Endothelial cell of umbilical vein (primary cell): ENCODE results near the gene SMARCA2.

Experiments
- EZH2 ChIP-seq: IDR thresholded peaks from 2 replicates; pipeline ENCODE4 v1.6.1; 2012; ENCODE audit warnings: borderline replicate concordance, low read depth, mild to moderate bottlenecking, moderate library complexity, low read length, inconsistent platforms; ENCODE audit not compliant: severe bottlenecking
- GATA2 ChIP-seq: IDR thresholded peaks from 2 replicates; pipeline ENCODE4 v1.7.0; 2011; ENCODE audit warnings: low read depth, mild to moderate bottlenecking, moderate library complexity, mixed read lengths, low read length; ENCODE audit not compliant: insufficient read length, insufficient read depth
- POLR2A ChIP-seq: IDR thresholded peaks from 2 replicates; pipeline ENCODE4 v1.6.1; 2012; ENCODE audit warnings: low read depth, mild to moderate bottlenecking, control low read depth, low read length
- POLR2AphosphoS5 ChIP-seq: IDR thresholded peaks from 2 replicates; pipeline ENCODE4 v1.6.1; 2012; ENCODE audit warnings: low read depth, mild to moderate bottlenecking, control low read depth, low read length, moderate library complexity; ENCODE audit not compliant: insufficient read depth
- TF ChIP-seq, protein P1 (sequence below), 2 donors: IDR thresholded peaks; 1 replicate in 1 of 2; 2 replicates in 1 of 2; pipeline ENCODE4 v1.5.1; 2011; ENCODE audit warnings: low read length in 2 of 2, mild to moderate bottlenecking in 2 of 2, moderate library complexity in 2 of 2, control low read depth in 1 of 2, inconsistent platforms in 1 of 2, low read depth in 1 of 2; ENCODE audit not compliant: insufficient read depth in 1 of 2; ENCODE audit errors: extremely low read depth in 1 of 2
- TF ChIP-seq, protein P2 (sequence below): IDR thresholded peaks from 2 replicates; pipeline ENCODE4 v1.6.1; 2011; ENCODE audit not compliant: insufficient read depth, insufficient read length

DNA sequence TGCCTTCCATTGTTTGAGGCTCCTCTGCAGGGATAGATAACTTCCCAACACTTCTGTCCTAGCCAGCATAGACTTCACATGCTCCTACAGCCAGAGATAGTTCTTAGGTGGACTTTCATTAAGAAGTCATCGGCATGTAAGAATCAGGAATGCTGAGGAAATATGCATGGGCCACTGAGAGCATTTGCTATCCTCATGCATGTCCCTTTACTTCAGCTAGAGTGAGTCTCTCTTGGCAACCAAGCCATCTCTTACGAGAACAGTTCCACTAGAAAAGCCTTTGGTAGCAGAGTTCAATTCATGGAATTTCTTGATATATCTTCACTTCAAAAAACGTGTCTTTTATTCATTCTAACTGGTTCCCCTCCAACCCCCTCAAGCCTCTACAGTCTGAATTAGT is 202.4 kb downstream of the SMARCA2 start:
- TF ChIP-seq EZH2, result no peak
- no peak for TF ChIP-seq POLR2AphosphoS5
- TF ChIP-seq, protein P1, sequence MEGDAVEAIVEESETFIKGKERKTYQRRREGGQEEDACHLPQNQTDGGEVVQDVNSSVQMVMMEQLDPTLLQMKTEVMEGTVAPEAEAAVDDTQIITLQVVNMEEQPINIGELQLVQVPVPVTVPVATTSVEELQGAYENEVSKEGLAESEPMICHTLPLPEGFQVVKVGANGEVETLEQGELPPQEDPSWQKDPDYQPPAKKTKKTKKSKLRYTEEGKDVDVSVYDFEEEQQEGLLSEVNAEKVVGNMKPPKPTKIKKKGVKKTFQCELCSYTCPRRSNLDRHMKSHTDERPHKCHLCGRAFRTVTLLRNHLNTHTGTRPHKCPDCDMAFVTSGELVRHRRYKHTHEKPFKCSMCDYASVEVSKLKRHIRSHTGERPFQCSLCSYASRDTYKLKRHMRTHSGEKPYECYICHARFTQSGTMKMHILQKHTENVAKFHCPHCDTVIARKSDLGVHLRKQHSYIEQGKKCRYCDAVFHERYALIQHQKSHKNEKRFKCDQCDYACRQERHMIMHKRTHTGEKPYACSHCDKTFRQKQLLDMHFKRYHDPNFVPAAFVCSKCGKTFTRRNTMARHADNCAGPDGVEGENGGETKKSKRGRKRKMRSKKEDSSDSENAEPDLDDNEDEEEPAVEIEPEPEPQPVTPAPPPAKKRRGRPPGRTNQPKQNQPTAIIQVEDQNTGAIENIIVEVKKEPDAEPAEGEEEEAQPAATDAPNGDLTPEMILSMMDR (IDR thresholded peaks at IDR 0.05; ENCODE audit: extremely low read depth in 1 of 2, insufficient read depth in 1 of 2, low read depth in 1 of 2, low read length in 2 of 2), result no peak
- TF ChIP-seq, protein P2, sequence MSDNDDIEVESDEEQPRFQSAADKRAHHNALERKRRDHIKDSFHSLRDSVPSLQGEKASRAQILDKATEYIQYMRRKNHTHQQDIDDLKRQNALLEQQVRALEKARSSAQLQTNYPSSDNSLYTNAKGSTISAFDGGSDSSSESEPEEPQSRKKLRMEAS, result no peak
- no peak for TF ChIP-seq POLR2A
- no peak for TF ChIP-seq GATA2
